Ovary (tissue), 3 donors: ENCODE data around the gene SOX5.

ENCODE experiments used
- CTCF ChIP-seq, 3 donors: fragments of 450-650 bp in 2 of 3; fragments of 200-600 bp in 1 of 3; IDR thresholded peaks; one replicate each; pipeline versions ENCODE4 v1.5.1 to v1.8.0; 2016 to 2022; ENCODE audit warnings: antibody characterized with exemption in 3 of 3, mild to moderate bottlenecking in 1 of 3
- EP300 ChIP-seq: sonication (generic); formaldehyde crosslinking; IDR thresholded peaks from one replicate; pipeline ENCODE4 v1.6.1; 2017; ENCODE audit warnings: antibody characterized with exemption
- POLR2A ChIP-seq: fragments of 450-650 bp; IDR thresholded peaks from one replicate; pipeline ENCODE4 v1.6.1; 2017; ENCODE audit warnings: antibody characterized with exemption, mild to moderate bottlenecking, moderate library complexity
- donor health status: DM: no; HTN: no; CAD: no.

GRCh38 chr12:23729359-23729758, 220.1 kb downstream of the SOX5 start:
- TF ChIP-seq EP300, result no peak
- TF ChIP-seq CTCF (IDR thresholded peaks at IDR 0.05), result no peak
- no peak for TF ChIP-seq POLR2A
